SK-N-SH treated with all-trans-retinoic acid at 6 μM for 48 hours (cell line): ENCODE results near the gene SCN8A.

Experiments used
- ARNTL ChIP-seq: fragments of 450-650 bp; formaldehyde crosslinking; IDR thresholded peaks from 2 replicates; pipeline ENCODE4 v1.5.0; 2020; ENCODE audit warnings: low read depth, mild to moderate bottlenecking, moderate library complexity, borderline replicate concordance
- CREB5 ChIP-seq: fragments of 250-450 bp; sonication (Bioruptor Pico); IDR thresholded peaks from 2 replicates; pipeline ENCODE4 v1.5.1; 2020; ENCODE audit warnings: low read depth, mild to moderate bottlenecking, moderate library complexity
- CSDC2 ChIP-seq: fragments of 250-450 bp; sonication (Bioruptor Pico); IDR thresholded peaks from 2 replicates; pipeline ENCODE4 v1.5.0; 2020; ENCODE audit warnings: mild to moderate bottlenecking, moderate library complexity
- ISL1 ChIP-seq: fragments of 250-450 bp; sonication (Bioruptor Pico); IDR thresholded peaks from 2 replicates; pipeline ENCODE4 v2.1.2; 2022; ENCODE audit warnings: mild to moderate bottlenecking, moderate library complexity
- RARB ChIP-seq: fragments of 250-450 bp; sonication (Bioruptor Pico); IDR thresholded peaks from 2 replicates; pipeline ENCODE4 v1.8.0; 2021; ENCODE audit warnings: mild to moderate bottlenecking, moderate library complexity
- TCF4 ChIP-seq: fragments of 250-450 bp; sonication (Bioruptor Pico); IDR thresholded peaks from 2 replicates; pipeline ENCODE4 v1.8.0; 2021; ENCODE audit warnings: mild to moderate bottlenecking, moderate library complexity, borderline replicate concordance
- ZFP3 ChIP-seq: fragments of 250-450 bp; sonication (Bioruptor Pico); IDR thresholded peaks from 2 replicates; pipeline ENCODE4 v1.5.0; 2020; ENCODE audit warnings: mild to moderate bottlenecking, moderate library complexity
- ZFP30 ChIP-seq: fragments of 450-650 bp; formaldehyde crosslinking; IDR thresholded peaks from 2 replicates; pipeline ENCODE4 v1.5.0; 2022; ENCODE audit warnings: mild to moderate bottlenecking, moderate library complexity
- TF ChIP-seq, protein P1 (sequence below): fragments of 250-450 bp; sonication (Bioruptor Pico); IDR thresholded peaks from 2 replicates; pipeline ENCODE4 v1.8.0; 2020; ENCODE audit warnings: mild to moderate bottlenecking, moderate library complexity, borderline replicate concordance

- no peak for TF ChIP-seq CREB5 (CRISPR knock-in tag)
- no peak for TF ChIP-seq ZFP3 (CRISPR knock-in tag)
- no peak for TF ChIP-seq RARB
- no peak for TF ChIP-seq CSDC2 (CRISPR knock-in tag)
- no peak for TF ChIP-seq TCF4 (CRISPR knock-in tag)
- TF ChIP-seq ISL1 (CRISPR knock-in tag), result no peak
- TF ChIP-seq ZFP30 (CRISPR knock-in tag), result no peak
- TF ChIP-seq, protein P1, sequence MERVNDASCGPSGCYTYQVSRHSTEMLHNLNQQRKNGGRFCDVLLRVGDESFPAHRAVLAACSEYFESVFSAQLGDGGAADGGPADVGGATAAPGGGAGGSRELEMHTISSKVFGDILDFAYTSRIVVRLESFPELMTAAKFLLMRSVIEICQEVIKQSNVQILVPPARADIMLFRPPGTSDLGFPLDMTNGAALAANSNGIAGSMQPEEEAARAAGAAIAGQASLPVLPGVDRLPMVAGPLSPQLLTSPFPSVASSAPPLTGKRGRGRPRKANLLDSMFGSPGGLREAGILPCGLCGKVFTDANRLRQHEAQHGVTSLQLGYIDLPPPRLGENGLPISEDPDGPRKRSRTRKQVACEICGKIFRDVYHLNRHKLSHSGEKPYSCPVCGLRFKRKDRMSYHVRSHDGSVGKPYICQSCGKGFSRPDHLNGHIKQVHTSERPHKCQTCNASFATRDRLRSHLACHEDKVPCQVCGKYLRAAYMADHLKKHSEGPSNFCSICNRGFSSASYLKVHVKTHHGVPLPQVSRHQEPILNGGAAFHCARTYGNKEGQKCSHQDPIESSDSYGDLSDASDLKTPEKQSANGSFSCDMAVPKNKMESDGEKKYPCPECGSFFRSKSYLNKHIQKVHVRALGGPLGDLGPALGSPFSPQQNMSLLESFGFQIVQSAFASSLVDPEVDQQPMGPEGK, result no peak
- TF ChIP-seq ARNTL (CRISPR knock-in tag), result no peak
Measured at GRCh38 chr12:51777457-51777856, 186.4 kb downstream of the SCN8A start.
